OCI-LY1 (cell line): ENCODE data around the gene SLC16A4.

Experiments
- EZH2 ChIP-seq: fragments of 200-600 bp; sonication (generic), shearing (Covaris generic); IDR thresholded peaks from 2 replicates; pipeline ENCODE4 v1.8.0; 2017; ENCODE audit warnings: borderline replicate concordance, mixed run types, mild to moderate bottlenecking, antibody characterized with exemption, low read length, moderate library complexity, mixed read lengths
- TF ChIP-seq, protein P1 (sequence below): fragments of 200-600 bp; sonication (generic), shearing (Covaris generic); IDR thresholded peaks from 2 replicates; pipeline ENCODE4 v1.5.1; 2017; ENCODE audit warnings: mild to moderate bottlenecking, antibody characterized with exemption, low read length, moderate library complexity, mixed read lengths

- TF ChIP-seq EZH2, result no peak
- TF ChIP-seq, protein P1, sequence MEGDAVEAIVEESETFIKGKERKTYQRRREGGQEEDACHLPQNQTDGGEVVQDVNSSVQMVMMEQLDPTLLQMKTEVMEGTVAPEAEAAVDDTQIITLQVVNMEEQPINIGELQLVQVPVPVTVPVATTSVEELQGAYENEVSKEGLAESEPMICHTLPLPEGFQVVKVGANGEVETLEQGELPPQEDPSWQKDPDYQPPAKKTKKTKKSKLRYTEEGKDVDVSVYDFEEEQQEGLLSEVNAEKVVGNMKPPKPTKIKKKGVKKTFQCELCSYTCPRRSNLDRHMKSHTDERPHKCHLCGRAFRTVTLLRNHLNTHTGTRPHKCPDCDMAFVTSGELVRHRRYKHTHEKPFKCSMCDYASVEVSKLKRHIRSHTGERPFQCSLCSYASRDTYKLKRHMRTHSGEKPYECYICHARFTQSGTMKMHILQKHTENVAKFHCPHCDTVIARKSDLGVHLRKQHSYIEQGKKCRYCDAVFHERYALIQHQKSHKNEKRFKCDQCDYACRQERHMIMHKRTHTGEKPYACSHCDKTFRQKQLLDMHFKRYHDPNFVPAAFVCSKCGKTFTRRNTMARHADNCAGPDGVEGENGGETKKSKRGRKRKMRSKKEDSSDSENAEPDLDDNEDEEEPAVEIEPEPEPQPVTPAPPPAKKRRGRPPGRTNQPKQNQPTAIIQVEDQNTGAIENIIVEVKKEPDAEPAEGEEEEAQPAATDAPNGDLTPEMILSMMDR, result no peak
These were observed 40.1 kb upstream of the SLC16A4 start for GRCh38 chr1:110430901-110431300.
